Embryonic facial prominence (tissue), 1 donor: ENCODE data around the gene L3MBTL4.
"Not testable (repeated sequence)": the region's sequence is repeated elsewhere in the genome, so short reads cannot be mapped to it uniquely, and the experiment has no call there.

Source experiments
- DNase-seq: peaks from one replicate; pipeline ENCODE4 v3.0.0-alpha.2; 2016; ENCODE audit errors: extremely low spot score

Gene L3MBTL4

GRCh38 chr18:6414723-6415417 is at the start of gene L3MBTL4:
Gene L3MBTL4 (minus strand): TSS chr18:6414911. CDS start chr18:6311625, 103,286 bp downstream.
- DNase-seq: no peak

- no peak for DNase-seq
Observed at GRCh38 chr18:6452194-6452593, 37.5 kb upstream of the L3MBTL4 start.

- DNase-seq: no peak
Observed at GRCh38 chr18:6449213-6449612, 34.5 kb upstream of the L3MBTL4 start.

GRCh38 chr18:6444466-6445228 is 29.9 kb upstream of the L3MBTL4 start:
- no peak for DNase-seq

- DNase-seq: no peak
Observed at GRCh38 chr18:6441200-6441599, 26.5 kb upstream of the L3MBTL4 start.

GRCh38 chr18:6437937-6438818 is 23.5 kb upstream of the L3MBTL4 start:
- no peak for DNase-seq

GRCh38 chr18:6435731-6436130 is 21.0 kb upstream of the L3MBTL4 start:
- DNase-seq: no peak

GRCh38 chr18:6434987-6435709 is 20.4 kb upstream of the L3MBTL4 start:
- no peak for DNase-seq

- DNase-seq: no peak
Observed at GRCh38 chr18:6434481-6434880, 19.8 kb upstream of the L3MBTL4 start.

GRCh38 chr18:6431659-6432318 is 17.1 kb upstream of the L3MBTL4 start:
- DNase-seq: no peak

GRCh38 chr18:6428851-6429395 is 14.2 kb upstream of the L3MBTL4 start:
- no peak for DNase-seq

GRCh38 chr18:6427286-6427685 is 12.6 kb upstream of the L3MBTL4 start:
- no peak for DNase-seq

- DNase-seq: no peak
Observed at GRCh38 chr18:6423289-6423688, 8.6 kb upstream of the L3MBTL4 start.

GRCh38 chr18:6414118-6414722 is 491 bp downstream of the L3MBTL4 start:
- DNase-seq: no peak

GRCh38 chr18:6413579-6414117 is 1.1 kb downstream of the L3MBTL4 start:
- DNase-seq: no peak

GRCh38 chr18:6412933-6413472 is 1.7 kb downstream of the L3MBTL4 start:
- DNase-seq: no peak

- DNase-seq: no peak
Observed at GRCh38 chr18:6411382-6411781, 3.3 kb downstream of the L3MBTL4 start.

GRCh38 chr18:6409933-6410332 is 4.8 kb downstream of the L3MBTL4 start:
- DNase-seq: no peak

- not testable (repeated sequence) for DNase-seq
Observed at GRCh38 chr18:6408543-6408942, 6.2 kb downstream of the L3MBTL4 start.
